ENCODE measurements around the gene EPB41L4B.
"Not testable (repeated sequence)": the region's sequence is repeated elsewhere in the genome, so short reads cannot be mapped to it uniquely, and the experiment has no call there.

EPB41L4B gene

DNA sequence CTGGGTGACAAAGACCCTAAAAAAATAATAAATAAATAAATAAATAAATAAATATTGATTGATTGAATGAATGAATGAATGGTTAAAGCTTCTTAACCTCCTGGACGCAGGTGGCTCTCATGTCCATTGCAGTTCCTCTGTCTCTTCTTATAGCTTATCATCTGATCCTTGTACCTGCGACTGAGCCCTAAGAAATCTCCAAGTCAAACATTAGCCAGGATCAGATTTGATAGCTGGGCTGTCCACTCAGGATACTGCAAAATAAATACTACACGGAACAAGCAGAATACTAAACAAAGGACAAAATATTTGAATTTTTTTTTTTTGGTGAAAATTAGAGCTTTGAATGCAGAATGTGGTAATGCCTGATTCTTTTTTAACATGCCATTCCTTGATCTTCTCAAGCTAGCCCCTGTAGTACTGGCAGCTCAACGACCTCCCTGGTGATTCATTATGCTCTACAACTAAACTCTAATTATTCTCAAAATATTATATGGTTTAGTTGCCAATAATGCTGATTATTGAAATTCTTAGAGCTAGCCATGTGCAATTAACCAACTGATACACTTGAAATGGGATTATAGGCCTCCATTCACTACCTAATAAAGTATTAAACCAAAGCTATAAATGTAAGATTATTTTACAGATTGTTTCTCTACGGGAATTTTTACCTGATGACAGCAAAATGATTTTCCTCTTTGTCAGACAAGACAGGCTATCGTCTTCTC lies 191.2 kb downstream of the EPB41L4B start:
- no peak overlapping the region for H3K4me3 ChIP-seq (ENCODE audit: low read depth, low read length)
- DNase-seq: no peak
- no peaks in the 10 kb centered on the region for H3K36me3 ChIP-seq
- no peaks in the 10 kb centered on the region for H3K4me1 ChIP-seq
- no peaks in the 10 kb centered on the region for H3K27me3 ChIP-seq
- TF ChIP-seq, protein P1, sequence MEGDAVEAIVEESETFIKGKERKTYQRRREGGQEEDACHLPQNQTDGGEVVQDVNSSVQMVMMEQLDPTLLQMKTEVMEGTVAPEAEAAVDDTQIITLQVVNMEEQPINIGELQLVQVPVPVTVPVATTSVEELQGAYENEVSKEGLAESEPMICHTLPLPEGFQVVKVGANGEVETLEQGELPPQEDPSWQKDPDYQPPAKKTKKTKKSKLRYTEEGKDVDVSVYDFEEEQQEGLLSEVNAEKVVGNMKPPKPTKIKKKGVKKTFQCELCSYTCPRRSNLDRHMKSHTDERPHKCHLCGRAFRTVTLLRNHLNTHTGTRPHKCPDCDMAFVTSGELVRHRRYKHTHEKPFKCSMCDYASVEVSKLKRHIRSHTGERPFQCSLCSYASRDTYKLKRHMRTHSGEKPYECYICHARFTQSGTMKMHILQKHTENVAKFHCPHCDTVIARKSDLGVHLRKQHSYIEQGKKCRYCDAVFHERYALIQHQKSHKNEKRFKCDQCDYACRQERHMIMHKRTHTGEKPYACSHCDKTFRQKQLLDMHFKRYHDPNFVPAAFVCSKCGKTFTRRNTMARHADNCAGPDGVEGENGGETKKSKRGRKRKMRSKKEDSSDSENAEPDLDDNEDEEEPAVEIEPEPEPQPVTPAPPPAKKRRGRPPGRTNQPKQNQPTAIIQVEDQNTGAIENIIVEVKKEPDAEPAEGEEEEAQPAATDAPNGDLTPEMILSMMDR (IDR thresholded peaks at IDR 0.05; ENCODE audit: low read depth, low read length): no peak
- no peaks in the 10 kb centered on the region for H3K9me3 ChIP-seq

DNA sequence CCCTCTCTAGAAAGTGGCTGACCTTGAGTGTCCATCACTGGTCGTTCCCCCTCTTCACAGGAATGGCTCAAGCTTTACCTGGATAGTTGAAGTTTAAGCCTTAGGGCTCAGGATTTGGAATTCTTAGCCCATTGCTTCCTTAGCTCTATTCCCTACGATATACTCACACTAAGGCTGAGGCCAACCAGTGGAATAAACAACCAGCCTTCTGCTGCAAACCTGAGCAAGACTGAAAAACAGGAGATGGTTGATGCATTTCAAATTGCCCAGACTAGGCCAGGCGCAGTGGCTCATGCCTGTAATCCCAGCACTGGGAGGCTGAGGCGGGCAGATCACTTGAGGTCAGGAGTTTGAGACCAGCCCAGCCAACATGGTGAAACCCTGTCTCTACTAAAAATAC lies 194.2 kb downstream of the EPB41L4B start:
- H3K9me3 ChIP-seq; H3K27me3 ChIP-seq; H3K36me3 ChIP-seq; H3K4me3 ChIP-seq (ENCODE audit: low read depth, low read length); DNase-seq; H3K4me1 ChIP-seq: not testable (repeated sequence)

DNA sequence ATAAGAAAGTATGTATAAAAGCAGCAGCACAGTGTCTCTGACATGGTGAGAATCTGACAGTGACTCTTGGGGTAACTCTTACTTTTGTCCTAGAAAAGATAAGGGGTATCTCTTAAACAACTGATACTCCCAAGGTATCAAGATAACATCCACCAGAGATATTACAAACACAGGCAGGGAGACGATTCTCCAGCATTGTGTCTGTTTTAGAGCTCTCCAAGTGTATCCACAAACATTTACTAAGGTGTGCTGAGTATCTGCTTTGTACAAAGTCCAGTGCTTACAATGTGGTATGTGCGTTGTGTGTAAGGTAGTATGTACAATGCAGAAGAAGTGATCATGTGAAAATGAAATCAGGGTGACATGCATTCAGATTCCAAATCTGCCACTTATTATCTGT lies 196.7 kb downstream of the EPB41L4B start:
- Histone ChIP-seq H3K9me3 (no peaks in the 10 kb centered on the region), H3K4me3 (ENCODE audit: low read depth, low read length) (no peak overlapping the region), H3K27me3 (no peaks in the 10 kb centered on the region), H3K4me1 (peaks cover 3% of the 10 kb centered on the region; the same call in 1 of the 2 replicates), H3K36me3 (no peaks in the 10 kb centered on the region)
- DNase-seq: no peak
- TF ChIP-seq, protein P1 (IDR thresholded peaks at IDR 0.05; ENCODE audit: low read depth, low read length): no peak

DNA sequence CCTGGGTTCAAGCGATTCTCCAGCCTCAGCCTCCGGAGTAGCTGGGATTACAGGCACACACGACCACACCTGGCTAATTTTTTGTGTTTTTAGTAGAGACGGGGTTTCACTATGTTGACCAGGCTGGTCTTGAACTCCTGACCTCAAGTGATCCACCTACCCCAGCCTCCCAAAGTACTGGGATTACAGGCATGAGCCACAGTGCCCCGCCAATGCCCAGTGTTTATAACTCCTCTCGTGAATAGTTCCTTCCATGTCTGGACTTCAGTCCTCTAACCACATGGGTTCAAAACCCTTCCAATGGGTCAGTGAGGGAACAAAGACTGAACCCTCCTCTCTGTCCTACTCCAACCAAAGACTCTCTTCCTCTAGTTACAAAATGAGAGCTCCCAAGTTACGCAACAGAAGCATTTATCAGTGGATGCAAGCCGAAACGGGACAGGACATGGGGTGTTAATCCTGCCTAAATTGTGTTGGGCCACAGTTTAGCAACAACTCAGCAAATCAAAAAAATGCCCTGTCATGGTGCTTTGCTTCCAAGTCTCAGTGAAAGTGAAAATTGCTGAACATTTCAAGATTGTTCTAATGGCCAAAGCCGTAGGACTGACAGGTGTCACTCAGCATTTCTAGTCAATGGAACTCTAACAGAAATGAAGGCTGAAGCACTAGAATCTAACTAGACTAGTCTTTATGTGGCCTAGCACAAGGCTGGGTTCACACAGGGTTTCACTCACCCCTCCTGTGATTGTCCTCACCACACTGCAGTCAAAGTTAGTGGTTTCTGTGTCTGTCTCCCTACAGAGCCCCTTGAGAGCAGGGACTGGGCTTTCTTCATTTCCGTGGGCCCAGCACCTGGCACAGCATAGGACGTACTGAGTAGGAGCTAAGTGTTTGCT lies 197.9 kb downstream of the EPB41L4B start:
- no peak overlapping the region for H3K4me3 ChIP-seq (ENCODE audit: low read depth, low read length)
- TF ChIP-seq, protein P1 (IDR thresholded peaks at IDR 0.05; ENCODE audit: low read depth, low read length): no peak
- no peaks in the 10 kb centered on the region for H3K9me3 ChIP-seq
- H3K4me1 ChIP-seq: peaks cover 3% of the 10 kb centered on the region; the same call in 1 of the 2 replicates
- H3K36me3 ChIP-seq: no peaks in the 10 kb centered on the region
- no peaks in the 10 kb centered on the region for H3K27me3 ChIP-seq
- no peak for DNase-seq
